H1 (cell line): ENCODE results near the gene CABLES2. TPM values are rescaled to one million over a fixed set of nuclear protein-coding genes. Genes with fewer than 3 reads are reported as not detected.

Experiments
- CTCF ChIA-PET: fragments of 300-600 bp; sonication (Branson Sonifier 250); formaldehyde crosslinking; loops from one replicate; lab custom pipeline; 2021; ENCODE audit not compliant: partially characterized antibody; lab: Charles Lee
- POLR2A ChIA-PET: fragments of 300-600 bp; sonication (Branson Sonifier 250); formaldehyde crosslinking; loops from one replicate; lab custom pipeline; 2021; ENCODE audit warnings: inconsistent platforms; ENCODE audit not compliant: partially characterized antibody; lab: Charles Lee
- DNase-seq, 2 experiments: peaks; one replicate each; pipeline versions ENCODE4 v3.0.0 to v3.0.0-alpha.2; 2010 to 2022; ENCODE audit warnings: low spot score in 2 of 2, low read depth in 1 of 2, mixed read lengths in 1 of 2
- FAIRE-seq: peaks from 2 replicates; lab custom pipeline; 2011; peaks lifted over from hg19 to GRCh38; lab: Jason Lieb, UNC
- H2AFZ ChIP-seq: 2 replicates; pipeline ENCODE4 v1.8.1; 2012; ENCODE audit warnings: low read length, inconsistent platforms
- H2AK5ac ChIP-seq: 2 replicates; pipeline ENCODE4 v1.6.1; 2013; ENCODE audit warnings: low read depth, low read length
- H2BK120ac ChIP-seq: replicated peaks from 2 replicates; pipeline ENCODE3; 2013; ENCODE audit warnings: low read depth, low read length, inconsistent platforms
- H2BK12ac ChIP-seq: 2 replicates; pipeline ENCODE4 v1.6.1; 2013; ENCODE audit warnings: low read depth, low read length
- H2BK15ac ChIP-seq: 2 replicates; pipeline ENCODE4 v1.6.1; 2013; ENCODE audit warnings: low read length
- H2BK20ac ChIP-seq: 2 replicates; pipeline ENCODE4 v1.6.1; 2013; ENCODE audit warnings: low read length
- H2BK5ac ChIP-seq: 2 replicates; pipeline ENCODE4 v1.6.1; 2013; ENCODE audit warnings: low read depth, low read length
- H3K14ac ChIP-seq: 2 replicates; pipeline ENCODE4 v1.6.1; 2013; ENCODE audit warnings: inconsistent platforms; ENCODE audit not compliant: insufficient read length
- H3K18ac ChIP-seq: 2 replicates; pipeline ENCODE4 v1.6.1; 2013; ENCODE audit warnings: low read length; ENCODE audit errors: extremely low read depth
- H3K23ac ChIP-seq: 2 replicates; pipeline ENCODE4 v1.6.1; 2013; ENCODE audit warnings: inconsistent platforms; ENCODE audit not compliant: insufficient read length
- H3K23me2 ChIP-seq: 2 replicates; pipeline ENCODE4 v1.6.1; 2013; ENCODE audit warnings: low read depth, low read length
- H3K27ac ChIP-seq: 2 replicates; pipeline ENCODE4 v1.6.1; 2011; ENCODE audit warnings: low read depth, low read length, inconsistent platforms
- H3K27me3 ChIP-seq, 4 experiments: replicated peaks in 1 of 4; 1 replicate in 1 of 4; 2 replicates in 3 of 4; pipeline versions ENCODE4 v1.6.1 to v1.8.1; 2011 to 2013; ENCODE audit warnings: low read length in 3 of 4, mild to moderate bottlenecking in 3 of 4, inconsistent platforms in 2 of 4, mixed read lengths in 2 of 4, moderate library complexity in 1 of 4; ENCODE audit not compliant: control insufficient read depth in 3 of 4, insufficient read depth in 3 of 4; ENCODE audit errors: extremely low read depth in 1 of 4
- H3K36me3 ChIP-seq, 4 experiments: 2 replicates each; pipeline versions ENCODE4 v1.6.1 to v1.8.1; 2011 to 2013; ENCODE audit warnings: mild to moderate bottlenecking in 4 of 4, low read length in 3 of 4, moderate library complexity in 2 of 4, control low read depth in 1 of 4, inconsistent platforms in 1 of 4; ENCODE audit not compliant: insufficient read depth in 4 of 4, control insufficient read depth in 2 of 4
- H3K4ac ChIP-seq: replicated peaks from 2 replicates; pipeline ENCODE3; 2013; ENCODE audit warnings: low read length, low read depth, mixed read lengths, inconsistent platforms; ENCODE audit not compliant: insufficient read length
- H3K4me1 ChIP-seq, 4 experiments: replicated peaks in 1 of 4; 1 replicate in 1 of 4; 2 replicates in 3 of 4; pipeline versions ENCODE4 v1.6.1 to v1.8.1; 2011 to 2013; ENCODE audit warnings: low read length in 3 of 4, inconsistent platforms in 2 of 4, mixed read lengths in 1 of 4; ENCODE audit not compliant: insufficient read depth in 4 of 4, control insufficient read depth in 3 of 4
- H3K4me2 ChIP-seq, 2 experiments: 2 replicates each; pipeline versions ENCODE4 v1.6.1 to v1.8.1; 2011 to 2013; ENCODE audit warnings: low read depth in 2 of 2, low read length in 2 of 2, control low read depth in 1 of 2, inconsistent platforms in 1 of 2, mild to moderate bottlenecking in 1 of 2; ENCODE audit not compliant: insufficient read depth in 1 of 2
- H3K4me3 ChIP-seq, 4 experiments: fragments of 200-600, 300-600 bp in 1 of 4; sonication (generic), shearing (Covaris generic), sonication (Bioruptor Twin) in 1 of 4; 2 replicates each; pipeline versions ENCODE4 v1.5.1 to v1.8.1; 2011 to 2016; ENCODE audit warnings: low read length in 4 of 4, low read depth in 3 of 4, control low read depth in 2 of 4, inconsistent platforms in 2 of 4, mild to moderate bottlenecking in 2 of 4, mixed read lengths in 1 of 4, moderate library complexity in 1 of 4; ENCODE audit not compliant: insufficient read depth in 2 of 4; ENCODE audit errors: extremely low read depth in 1 of 4
- H3K56ac ChIP-seq: replicated peaks from 2 replicates; pipeline ENCODE3; 2013; ENCODE audit warnings: low read depth, mild to moderate bottlenecking, mixed read lengths, low read length, inconsistent platforms; ENCODE audit not compliant: insufficient read length
- H3K79me1 ChIP-seq: 2 replicates; pipeline ENCODE4 v1.6.1; 2013; ENCODE audit warnings: low read depth, low read length, control low read depth
- H3K79me2 ChIP-seq, 2 experiments: 2 replicates each; pipeline versions ENCODE4 v1.6.1 to v1.8.1; 2012 to 2013; ENCODE audit warnings: low read length in 2 of 2, mild to moderate bottlenecking in 2 of 2, inconsistent platforms in 1 of 2; ENCODE audit not compliant: insufficient read depth in 2 of 2, control insufficient read depth in 1 of 2
- H3K9ac ChIP-seq, 4 experiments: replicated peaks in 1 of 4; 1 replicate in 1 of 4; 2 replicates in 3 of 4; pipeline versions ENCODE4 v1.6.1 to v1.8.1; 2011 to 2013; ENCODE audit warnings: low read depth in 3 of 4, low read length in 3 of 4, control low read depth in 2 of 4, mild to moderate bottlenecking in 2 of 4, moderate library complexity in 2 of 4, inconsistent platforms in 1 of 4; ENCODE audit errors: extremely low read depth in 1 of 4
- H3K9me3 ChIP-seq, 2 experiments: 2 replicates each; pipeline versions ENCODE4 v1.6.1 to v1.8.1; 2012 to 2013; ENCODE audit warnings: mild to moderate bottlenecking in 2 of 2, moderate library complexity in 2 of 2, control low read depth in 1 of 2, inconsistent platforms in 1 of 2, low read depth in 1 of 2, low read length in 1 of 2, mixed read lengths in 1 of 2; ENCODE audit not compliant: insufficient read depth in 2 of 2
- H4K20me1 ChIP-seq, 2 experiments: replicated peaks in 1 of 2; 2 replicates each; pipeline versions ENCODE3 to v1.8.1; 2011 to 2013; ENCODE audit warnings: inconsistent platforms in 2 of 2, low read length in 2 of 2, mild to moderate bottlenecking in 1 of 2; ENCODE audit not compliant: insufficient read depth in 2 of 2, control insufficient read depth in 1 of 2
- H4K5ac ChIP-seq: 2 replicates; pipeline ENCODE4 v1.6.1; 2013; ENCODE audit warnings: low read length, low read depth, mixed read lengths, inconsistent platforms; ENCODE audit not compliant: insufficient read length
- H4K8ac ChIP-seq: 2 replicates; pipeline ENCODE4 v1.8.0; 2013; ENCODE audit warnings: mild to moderate bottlenecking, moderate library complexity, low read length, inconsistent platforms; ENCODE audit not compliant: insufficient read depth; ENCODE audit errors: extremely low read depth
- H4K91ac ChIP-seq: replicated peaks from 2 replicates; pipeline ENCODE3; 2013; ENCODE audit warnings: low read length, mixed read lengths, inconsistent platforms; ENCODE audit not compliant: insufficient read length
- ASH2L ChIP-seq: fragments of 200-600, 300-600 bp; sonication (generic); IDR thresholded peaks from one replicate; pipeline ENCODE4 v1.7.1; 2017; ENCODE audit warnings: low read length
- ATF3 ChIP-seq: IDR thresholded peaks from 2 replicates; pipeline ENCODE4 v1.6.1; 2011; ENCODE audit warnings: low read depth, mild to moderate bottlenecking, low read length; ENCODE audit not compliant: insufficient read depth
- CHD1 ChIP-seq: IDR thresholded peaks from 2 replicates; pipeline ENCODE4 v1.6.1; 2012; ENCODE audit warnings: low read depth, low read length, improper control_type of control experiment
- CTBP2 ChIP-seq: IDR thresholded peaks from 2 replicates; pipeline ENCODE4 v1.7.0; 2011; ENCODE audit warnings: borderline replicate concordance, mild to moderate bottlenecking, moderate library complexity, mixed read lengths, low read length; ENCODE audit not compliant: insufficient read depth, insufficient read length
- EGR1 ChIP-seq: IDR thresholded peaks from 2 replicates; pipeline ENCODE4 v1.6.1; 2011; ENCODE audit warnings: low read depth, low read length, borderline replicate concordance
- HDAC6 ChIP-seq: IDR thresholded peaks from one replicate; pipeline ENCODE4 v1.7.1; 2012; ENCODE audit warnings: low read depth, mild to moderate bottlenecking, inconsistent platforms, low read length, moderate library complexity
- JUND ChIP-seq: IDR thresholded peaks from 2 replicates; pipeline ENCODE4 v1.6.1; 2011; ENCODE audit warnings: mild to moderate bottlenecking, improper control_type of control experiment, low read length
- POLR2A ChIP-seq, 2 experiments: IDR thresholded peaks; 1 replicate in 1 of 2; 2 replicates in 1 of 2; pipeline ENCODE4 v1.6.1; 2011; ENCODE audit warnings: low read depth in 2 of 2, low read length in 2 of 2, mild to moderate bottlenecking in 2 of 2; ENCODE audit errors: control extremely low read depth in 1 of 2
- POU5F1 ChIP-seq: IDR thresholded peaks from 2 replicates; pipeline ENCODE4 v1.6.1; 2011; ENCODE audit warnings: low read depth, mild to moderate bottlenecking, low read length, moderate library complexity
- RNF2 ChIP-seq: fragments of 200-900, 300-1000 bp; sonication (generic); IDR thresholded peaks from 2 replicates; pipeline ENCODE4 v1.7.1; 2016; ENCODE audit warnings: borderline replicate concordance, low read depth, mild to moderate bottlenecking, antibody characterized with exemption, low read length; ENCODE audit not compliant: poor library complexity, severe bottlenecking; ENCODE audit errors: missing control alignments
- SIRT6 ChIP-seq: IDR thresholded peaks from one replicate; pipeline ENCODE4 v1.7.1; 2012; ENCODE audit warnings: low read length, inconsistent platforms
- SUZ12 ChIP-seq: fragments of 200-600 bp; sonication (generic); IDR thresholded peaks from 2 replicates; pipeline ENCODE4 v1.6.1; 2012; ENCODE audit warnings: mild to moderate bottlenecking, inconsistent platforms, low read length, moderate library complexity, mixed read lengths
- WGBS, 2 experiments: shearing (Covaris generic) in 1 of 2; methylation state at CpG; one replicate each; pipeline versions ENCODE4 v1.1.6 to v1.1.7; 2013 to 2015; ENCODE audit warnings: low lambda C conversion rate in 2 of 2, mixed read lengths in 2 of 2, inconsistent platforms in 1 of 2, low coverage in 1 of 2, missing lambda C conversion rate in 1 of 2; ENCODE audit not compliant: insufficient replicate concordance in 2 of 2, insufficient coverage in 1 of 2, insufficient read length in 1 of 2; ENCODE audit errors: extremely low coverage in 1 of 2, missing lambda C conversion rate in 1 of 2; 5-methylcytosine and 5-hydroxymethylcytosine counted together
- polyA plus RNA-seq, 7 experiments: library from polyadenylated mRNA; depleted of rRNA in 3 of 7; stranded (reverse) in 5 of 7; unstranded in 2 of 7; fragments of >200 nt in 5 of 7; fragments of 200-250 nt in 2 of 7; gene quantifications; 1 replicate in 5 of 7; 2 replicates in 1 of 7; 4 replicates in 1 of 7; pipeline versions ENCODE4 v1.2.1 to v1.2.3, GENCODE V29; 2011 to 2013; ENCODE audit warnings: missing spikeins in 2 of 7, mixed read lengths in 2 of 7
- total RNA-seq: library from RNA; stranded (reverse); fragmentation: NEBNext Ultra II Directional; extraction: Animal tissue kit (Norgen Biotek cat#: 25700); gene quantifications from 2 replicates; pipeline ENCODE4 v1.2.1, GENCODE V29; 2021

CABLES2 gene
- total and polyA plus RNA-seq, 2 of the 8 experiments (the other 6 are each of a cell fraction or from before 2014, with no cell fraction given), result 8.0 to 8.8 TPM

GRCh38 chr20:62422636-62423325 lies 15.7 kb upstream of the CABLES2 start:
- H3K4me2 ChIP-seq, result no peak overlapping the region
- H4K91ac ChIP-seq, result no peak overlapping the region
- H3K27me3 ChIP-seq, result no peaks in the 10 kb centered on the region
- H3K79me2 ChIP-seq, result no peaks in the 10 kb centered on the region
- H2BK12ac ChIP-seq, result no peak overlapping the region
- H3K4me1 ChIP-seq, result peaks cover 0 to 27% (median 13%) of the 10 kb centered on the region in 4 experiments; a peak in 6 of 7 replicates
- POLR2A ChIA-PET, result interaction anchor here (1.0 to 3.4 kb wide), 3 partner anchors 8 to 30 kb away, joined by 3 to 15 read pairs (median 3); no protein-coding TSS in a partner anchor
- no peak overlapping the region for H3K56ac ChIP-seq
- no peak overlapping the region for H3K27ac ChIP-seq
- no peaks in the 10 kb centered on the region for H3K9me3 ChIP-seq
- no peak overlapping the region for H3K18ac ChIP-seq
- no peak for FAIRE-seq
- no peak for DNase-seq
- H3K4ac ChIP-seq, result no peak overlapping the region
- no peak overlapping the region for H2BK20ac ChIP-seq
- peaks cover 0 to 8% of the 10 kb centered on the region in 2 experiments for H4K20me1 ChIP-seq
- H3K79me1 ChIP-seq, result no peaks in the 10 kb centered on the region
- 79% methylated on average over 16 of the region's 20 CpGs; no CpG with 5 or more reads in 1 of the 2 experiments for WGBS, 2 experiments
- H2AFZ ChIP-seq, result no peak overlapping the region
- no peak overlapping the region for H2BK5ac ChIP-seq
- H4K8ac ChIP-seq, result peak overlapping the region; percentile 5; the same call in 1 of the 2 replicates
- H4K5ac ChIP-seq, result no peak overlapping the region
- no peak overlapping the region for H3K23ac ChIP-seq
- no peak overlapping the region for H2BK15ac ChIP-seq
- H3K36me3 ChIP-seq, result no peaks in the 10 kb centered on the region; a peak in 1 of 8 replicates
- H2BK120ac ChIP-seq, result no peak overlapping the region
- no peaks in the 10 kb centered on the region; the same call in 1 of the 2 replicates for H3K23me2 ChIP-seq
- H2AK5ac ChIP-seq, result no peak overlapping the region
- no peak overlapping the region for H3K4me3 ChIP-seq
- H3K14ac ChIP-seq, result no peak overlapping the region
- CTCF ChIA-PET, result interaction anchor here (0.8 to 10.8 kb wide), 5 partner anchors 10 to 370 kb away, joined by 3 to 104 read pairs (median 3); no protein-coding TSS in a partner anchor
- H3K9ac ChIP-seq, result no peak overlapping the region
- TF ChIP-seq ATF3 (no peak), POLR2A (IDR thresholded peaks at IDR 0.05; ENCODE audit: control extremely low read depth in 1 of 2, low read depth in 2 of 2, low read length in 2 of 2) (no peak), ASH2L (no peak), CTBP2 (no peak), RNF2 (no peak), JUND (no peak), SIRT6 (no peak), HDAC6 (no peak), SUZ12 (no peak), CHD1 (no peak), POU5F1 (no peak), EGR1 (no peak)
